DLD1 (cell line): ENCODE results near the gene SEC16B.

Experiments
- in situ Hi-C: cut with HindIII; loops from 2 replicates; pipeline ENCODE4 v1.10.0; 2017; ENCODE audit warnings: low sequenced_read_pairs

Gene SEC16B

GRCh38 chr1:177977141-177977540 lies 7.3 kb upstream of the SEC16B start:
- in situ Hi-C loops, result no loop called here

GRCh38 chr1:177976596-177976995 lies 6.7 kb upstream of the SEC16B start:
- in situ Hi-C loops, result no loop called here

GRCh38 chr1:177975588-177976495 lies 6.0 kb upstream of the SEC16B start:
- in situ Hi-C loops, result no loop called here

GRCh38 chr1:177973585-177973984 lies 3.7 kb upstream of the SEC16B start:
- in situ Hi-C loops, result no loop called here

- in situ Hi-C loops, result no loop called here
Measured at GRCh38 chr1:177969109-177969508, 749 bp downstream of the SEC16B start.

GRCh38 chr1:177966199-177966598 lies 3.7 kb downstream of the SEC16B start:
- in situ Hi-C loops, result no loop called here

GRCh38 chr1:177965293-177965692 lies 4.6 kb downstream of the SEC16B start:
- in situ Hi-C loops, result no loop called here

- in situ Hi-C loops, result no loop called here
Measured at GRCh38 chr1:177964336-177964735, 5.5 kb downstream of the SEC16B start.

GRCh38 chr1:177960939-177961622 lies 8.8 kb downstream of the SEC16B start:
- in situ Hi-C loops, result no loop called here

- in situ Hi-C loops, result no loop called here
Measured at GRCh38 chr1:177959811-177960515, 9.9 kb downstream of the SEC16B start.

- in situ Hi-C loops, result no loop called here
Measured at GRCh38 chr1:177958092-177958491, 11.8 kb downstream of the SEC16B start.

GRCh38 chr1:177954076-177954475 lies 15.8 kb downstream of the SEC16B start:
- in situ Hi-C loops, result no loop called here

GRCh38 chr1:177953549-177953948 lies 16.3 kb downstream of the SEC16B start:
- in situ Hi-C loops, result no loop called here

- in situ Hi-C loops, result no loop called here
Measured at GRCh38 chr1:177952691-177953090, 17.2 kb downstream of the SEC16B start.

GRCh38 chr1:177952249-177952648 lies 17.6 kb downstream of the SEC16B start:
- in situ Hi-C loops, result no loop called here

GRCh38 chr1:177950506-177950905 lies 19.4 kb downstream of the SEC16B start:
- in situ Hi-C loops, result no loop called here

- in situ Hi-C loops, result no loop called here
Measured at GRCh38 chr1:177948336-177948972, 21.4 kb downstream of the SEC16B start.

GRCh38 chr1:177947623-177948022 lies 22.2 kb downstream of the SEC16B start:
- in situ Hi-C loops, result no loop called here

- in situ Hi-C loops, result no loop called here
Measured at GRCh38 chr1:177945943-177946650, 23.8 kb downstream of the SEC16B start.
